Measurements from ENCODE around the gene PLEKHM3.

GRCh38 chr2:207897541-207898353 lies 127.6 kb downstream of the PLEKHM3 start:
- no peak for TF ChIP-seq CTCF (IDR thresholded peaks at IDR 0.05)
- no peak for TF ChIP-seq EP300 (IDR thresholded peaks at IDR 0.05)
